ENCODE results near the gene CCNB1IP1. TPM values are rescaled to one million over a fixed set of nuclear protein-coding genes. Genes with fewer than 3 reads are reported as not detected.
"Not testable (repeated sequence)": the region's sequence is repeated elsewhere in the genome, so short reads cannot be mapped to it uniquely, and the experiment has no call there.

CCNB1IP1 gene
- total RNA-seq, 1 donor from 2014 or later = 41.0 TPM

DNA sequence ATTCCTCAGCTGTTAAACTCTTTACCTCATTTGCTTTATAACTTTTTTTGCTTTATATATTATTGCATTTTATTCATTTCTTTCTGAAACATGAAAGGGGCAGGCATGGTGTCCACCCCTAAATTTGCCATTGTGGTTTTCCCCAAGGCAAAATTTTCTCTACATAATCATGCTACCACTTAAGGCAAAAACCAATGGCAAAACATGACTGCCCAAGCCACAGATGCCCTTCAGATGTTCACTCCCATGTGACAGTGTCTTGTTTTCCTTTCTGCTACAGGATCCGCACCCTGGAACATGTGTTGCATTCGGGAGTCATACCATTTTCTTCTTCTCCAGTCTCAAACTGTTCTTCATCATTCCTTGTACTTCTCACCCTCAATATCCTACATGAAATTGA, 55.7 kb downstream of the CCNB1IP1 start:
- ATAC-seq (no peak), DNase-seq (ENCODE audit: missing footprints) (no peak)
- intact Hi-C loops (cut with DNase I) = no loop called here

DNA sequence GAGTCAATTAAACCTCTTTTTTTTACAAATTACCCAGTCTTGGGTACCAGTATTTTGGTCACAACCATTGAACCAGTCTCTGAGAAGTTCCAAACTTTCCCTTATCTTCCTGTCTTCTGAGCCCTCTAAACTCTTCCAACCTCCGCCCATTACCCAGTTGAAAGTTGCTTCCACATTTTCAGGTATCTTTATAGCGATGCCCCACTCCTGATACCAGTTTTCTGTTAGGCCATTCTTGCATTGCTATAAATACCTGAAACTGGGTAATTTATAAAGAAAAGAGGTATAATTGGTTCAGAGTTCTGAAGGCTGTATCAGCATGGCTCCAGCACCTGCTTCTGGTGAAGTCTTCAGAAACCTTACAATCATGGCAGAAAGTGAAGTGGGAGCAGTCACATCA, 59.0 kb downstream of the CCNB1IP1 start:
- intact Hi-C loops (cut with DNase I) = no loop called here
- no peak for ATAC-seq

DNA sequence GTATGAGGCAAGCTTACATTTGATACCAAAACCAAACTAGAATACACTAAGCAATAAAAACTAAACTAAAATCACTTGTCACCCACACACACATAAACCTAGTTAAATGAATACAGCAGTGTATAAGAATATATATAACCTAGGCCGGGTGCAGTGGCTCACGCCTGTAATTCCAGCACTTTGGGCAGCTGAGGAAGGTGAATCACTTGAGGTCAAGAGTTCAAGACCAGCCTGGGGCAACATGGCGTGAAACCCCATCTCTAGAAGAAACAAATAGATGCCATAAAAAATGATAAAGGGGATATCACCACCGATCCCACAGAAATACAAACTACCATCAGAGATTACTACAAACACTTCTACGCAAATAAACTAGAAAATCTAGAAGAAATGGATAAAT, 68.7 kb downstream of the CCNB1IP1 start:
- DNase-seq (ENCODE audit: missing footprints); intact Hi-C loops (cut with DNase I); ATAC-seq: not testable (repeated sequence)

More for the DNA sequence above, 59.0 kb downstream of the CCNB1IP1 start:
- no peak for DNase-seq (ENCODE audit: missing footprints)

DNA sequence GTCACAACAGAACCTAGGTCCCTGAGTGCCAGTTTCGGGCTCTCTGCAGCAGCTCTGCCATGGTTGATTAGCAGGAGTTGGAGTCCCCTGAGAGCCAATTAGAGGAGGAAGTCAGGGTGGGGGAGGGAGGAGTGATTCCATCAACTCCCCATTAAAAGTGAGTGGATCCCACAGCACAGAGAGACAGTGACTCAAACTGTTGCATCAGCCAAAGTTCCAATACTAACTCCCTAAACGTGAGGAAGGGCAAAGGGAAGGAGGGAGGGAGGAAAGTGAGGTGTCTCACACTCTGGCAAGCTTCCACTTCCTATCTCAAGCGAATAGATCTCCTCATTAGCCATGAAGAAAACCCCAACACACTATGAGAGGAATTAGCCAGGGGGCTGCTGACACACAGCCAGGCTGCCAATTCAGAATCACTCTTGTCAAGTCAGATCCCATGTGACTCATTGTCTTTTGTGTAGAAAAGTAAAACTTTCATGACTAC, 70.4 kb downstream of the CCNB1IP1 start:
- intact Hi-C loops (cut with DNase I) = no loop called here
- DNase-seq (ENCODE audit: missing footprints) (no peak), ATAC-seq (no peak)

Other genes with a start within 250 kb of the CCNB1IP1 start
- not detected for gene OR4K17, start 222.5 kb downstream of the CCNB1IP1 start, total RNA-seq
- gene OR4N5, start 194.5 kb downstream of the CCNB1IP1 start, total RNA-seq = not detected
- gene OR11G2, start 142.4 kb downstream of the CCNB1IP1 start, total RNA-seq = not detected
- gene OR11H6, start 109.6 kb downstream of the CCNB1IP1 start, total RNA-seq = not detected
- not detected for gene OR11H7, start 104.3 kb downstream of the CCNB1IP1 start, total RNA-seq
- not detected for gene OR11H4, start 94.0 kb downstream of the CCNB1IP1 start, total RNA-seq
- 10.0 TPM for gene TTC5, start 27.3 kb downstream of the CCNB1IP1 start, total RNA-seq
- gene PARP2, start 10.4 kb upstream of the CCNB1IP1 start, total RNA-seq = 15.7 TPM
- gene TEP1, start 80.2 kb upstream of the CCNB1IP1 start, total RNA-seq = 8.2 TPM
- gene KLHL33, start 102.9 kb upstream of the CCNB1IP1 start, total RNA-seq = 0.62 TPM
- 18.8 TPM for gene OSGEP, start 121.5 kb upstream of the CCNB1IP1 start, total RNA-seq
- gene APEX1, start 121.9 kb upstream of the CCNB1IP1 start, total RNA-seq = 67.2 TPM
- 17.2 TPM for gene PIP4P1, start 128.2 kb upstream of the CCNB1IP1 start, total RNA-seq
- 7.6 TPM for gene PNP, start 136.1 kb upstream of the CCNB1IP1 start, total RNA-seq
- gene RNASE10, start 172.3 kb upstream of the CCNB1IP1 start, total RNA-seq = 0.27 TPM
- not detected for gene RNASE9, start 227.8 kb upstream of the CCNB1IP1 start, total RNA-seq

Measured in Right ventricle myocardium inferior (tissue), 1 donor.